ENCODE measurements around the gene CPZ.

CPZ gene

DNA sequence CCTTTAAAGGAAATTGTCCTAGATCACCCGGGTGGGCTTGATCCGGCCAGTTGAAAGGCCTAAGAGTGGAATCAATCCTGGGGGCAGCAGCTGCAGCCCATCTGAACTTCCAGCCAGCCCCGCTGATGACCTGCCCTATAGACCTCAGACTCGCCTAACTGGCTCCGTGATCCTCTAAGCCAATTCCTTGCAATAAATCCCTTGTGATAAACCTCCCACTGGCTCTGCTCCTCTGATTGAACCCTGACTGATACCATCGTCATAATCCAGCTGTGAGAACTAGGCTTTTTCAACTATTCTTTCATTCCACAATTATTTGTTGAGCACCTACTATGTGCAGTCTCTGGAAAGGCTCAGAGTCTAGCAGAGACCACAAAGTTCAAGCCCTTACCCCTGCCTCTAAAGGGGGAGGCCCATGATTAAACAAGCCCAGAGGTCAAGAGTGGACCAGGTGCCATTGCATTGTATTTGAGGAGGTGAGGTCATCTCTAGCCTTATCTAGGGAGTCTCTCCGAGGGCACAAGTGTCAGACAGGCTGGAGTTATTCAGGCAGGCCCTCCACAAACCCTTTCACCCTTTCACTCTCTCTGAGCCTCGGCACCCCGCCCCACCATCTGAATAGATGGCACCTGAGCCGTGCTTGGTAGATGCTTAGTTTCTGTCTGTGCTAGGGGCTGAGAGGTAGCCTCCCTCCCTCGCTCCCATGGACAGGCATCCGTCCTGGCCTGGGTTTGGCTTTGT lies 32.9 kb upstream of the CPZ start:
- TF ChIP-seq SIN3A (IDR thresholded peaks at IDR 0.05; ENCODE audit: borderline replicate concordance, insufficient read depth, low read length) (no peak), FOXP2 (optimal IDR thresholded peaks at IDR 0.05; ENCODE audit: borderline replicate concordance, extremely low read depth, extremely low read length, insufficient read depth) (no peak), TAF1 (IDR thresholded peaks at IDR 0.05; ENCODE audit: borderline replicate concordance, insufficient read depth, low read length) (no peak), POLR2AphosphoS5 (IDR thresholded peaks at IDR 0.05; ENCODE audit: low read depth, low read length) (no peak)
- TF ChIP-seq, protein P1, sequence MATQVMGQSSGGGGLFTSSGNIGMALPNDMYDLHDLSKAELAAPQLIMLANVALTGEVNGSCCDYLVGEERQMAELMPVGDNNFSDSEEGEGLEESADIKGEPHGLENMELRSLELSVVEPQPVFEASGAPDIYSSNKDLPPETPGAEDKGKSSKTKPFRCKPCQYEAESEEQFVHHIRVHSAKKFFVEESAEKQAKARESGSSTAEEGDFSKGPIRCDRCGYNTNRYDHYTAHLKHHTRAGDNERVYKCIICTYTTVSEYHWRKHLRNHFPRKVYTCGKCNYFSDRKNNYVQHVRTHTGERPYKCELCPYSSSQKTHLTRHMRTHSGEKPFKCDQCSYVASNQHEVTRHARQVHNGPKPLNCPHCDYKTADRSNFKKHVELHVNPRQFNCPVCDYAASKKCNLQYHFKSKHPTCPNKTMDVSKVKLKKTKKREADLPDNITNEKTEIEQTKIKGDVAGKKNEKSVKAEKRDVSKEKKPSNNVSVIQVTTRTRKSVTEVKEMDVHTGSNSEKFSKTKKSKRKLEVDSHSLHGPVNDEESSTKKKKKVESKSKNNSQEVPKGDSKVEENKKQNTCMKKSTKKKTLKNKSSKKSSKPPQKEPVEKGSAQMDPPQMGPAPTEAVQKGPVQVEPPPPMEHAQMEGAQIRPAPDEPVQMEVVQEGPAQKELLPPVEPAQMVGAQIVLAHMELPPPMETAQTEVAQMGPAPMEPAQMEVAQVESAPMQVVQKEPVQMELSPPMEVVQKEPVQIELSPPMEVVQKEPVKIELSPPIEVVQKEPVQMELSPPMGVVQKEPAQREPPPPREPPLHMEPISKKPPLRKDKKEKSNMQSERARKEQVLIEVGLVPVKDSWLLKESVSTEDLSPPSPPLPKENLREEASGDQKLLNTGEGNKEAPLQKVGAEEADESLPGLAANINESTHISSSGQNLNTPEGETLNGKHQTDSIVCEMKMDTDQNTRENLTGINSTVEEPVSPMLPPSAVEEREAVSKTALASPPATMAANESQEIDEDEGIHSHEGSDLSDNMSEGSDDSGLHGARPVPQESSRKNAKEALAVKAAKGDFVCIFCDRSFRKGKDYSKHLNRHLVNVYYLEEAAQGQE (IDR thresholded peaks at IDR 0.05; ENCODE audit: insufficient read depth in 1 of 2, low read depth in 2 of 2, low read length in 2 of 2): no peak

DNA sequence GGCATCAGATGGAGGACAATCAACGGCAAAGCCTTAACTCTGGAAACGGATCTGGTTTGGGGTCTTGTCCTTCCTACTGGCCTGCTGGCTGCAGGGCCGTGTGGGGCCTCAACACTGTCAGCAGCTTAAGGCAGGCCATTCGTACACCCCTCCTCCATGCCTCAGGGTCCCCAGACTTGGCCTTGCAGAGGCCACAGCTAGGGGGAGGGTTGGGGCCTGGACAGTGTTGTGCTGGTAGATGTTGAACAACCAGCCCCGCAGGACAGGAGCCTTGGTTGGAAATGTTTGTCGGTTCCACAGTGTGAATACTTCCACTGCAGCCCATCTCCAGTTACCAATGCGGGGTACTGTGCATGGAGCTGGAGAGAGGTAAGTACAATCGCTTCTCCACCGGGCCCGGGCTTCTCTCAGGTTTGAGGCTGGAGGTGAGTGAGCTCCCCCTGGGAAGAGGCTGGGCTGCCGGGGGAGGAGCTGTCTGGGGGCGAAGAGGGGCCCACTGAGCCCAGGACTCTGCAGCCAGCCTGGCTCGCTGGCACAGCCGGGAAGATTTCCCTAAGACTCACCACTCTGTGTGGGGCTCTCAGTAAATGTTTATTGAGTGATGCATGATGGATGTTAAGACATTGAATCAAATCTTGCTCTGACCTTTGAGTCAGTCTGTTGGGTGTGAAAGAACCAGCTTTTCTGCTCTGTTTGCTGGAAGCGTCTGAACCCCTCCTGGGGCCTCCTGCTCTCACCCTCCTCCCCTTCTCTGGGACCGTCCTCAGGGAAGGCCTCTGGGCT lies 32.1 kb upstream of the CPZ start:
- TF ChIP-seq TAF1 (IDR thresholded peaks at IDR 0.05; ENCODE audit: borderline replicate concordance, insufficient read depth, low read length): no peak
- TF ChIP-seq FOXP2 (optimal IDR thresholded peaks at IDR 0.05; ENCODE audit: borderline replicate concordance, extremely low read depth, extremely low read length, insufficient read depth): no peak
- no peak for TF ChIP-seq SIN3A (IDR thresholded peaks at IDR 0.05; ENCODE audit: borderline replicate concordance, insufficient read depth, low read length)
- TF ChIP-seq, protein P1 (IDR thresholded peaks at IDR 0.05; ENCODE audit: insufficient read depth in 1 of 2, low read depth in 2 of 2, low read length in 2 of 2): no peak
- no peak for TF ChIP-seq POLR2AphosphoS5 (IDR thresholded peaks at IDR 0.05; ENCODE audit: low read depth, low read length)

DNA sequence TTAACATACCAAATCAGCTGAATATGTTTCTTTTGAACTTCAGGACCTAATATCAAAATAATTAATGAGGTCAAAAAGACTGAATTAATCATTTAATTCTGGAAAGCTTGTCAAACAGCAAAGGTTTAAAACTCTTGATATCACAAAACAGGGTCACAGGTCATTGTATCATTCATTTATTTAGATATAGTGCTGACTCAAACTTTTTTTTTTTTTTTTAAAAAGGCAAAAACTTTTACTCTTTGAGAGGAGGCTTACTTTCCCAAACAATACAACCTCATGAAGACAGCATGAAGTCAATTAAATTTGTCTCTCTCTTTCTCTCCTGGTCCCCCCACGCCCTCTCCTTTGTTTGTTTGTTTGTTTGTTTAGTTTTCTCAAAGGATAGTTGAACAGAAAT lies 28.0 kb upstream of the CPZ start:
- TF ChIP-seq SIN3A (IDR thresholded peaks at IDR 0.05; ENCODE audit: borderline replicate concordance, insufficient read depth, low read length): no peak
- no peak for TF ChIP-seq TAF1 (IDR thresholded peaks at IDR 0.05; ENCODE audit: borderline replicate concordance, insufficient read depth, low read length)
- TF ChIP-seq, protein P1 (IDR thresholded peaks at IDR 0.05; ENCODE audit: insufficient read depth in 1 of 2, low read depth in 2 of 2, low read length in 2 of 2): no peak
- no peak for TF ChIP-seq POLR2AphosphoS5 (IDR thresholded peaks at IDR 0.05; ENCODE audit: low read depth, low read length)
- TF ChIP-seq FOXP2 (optimal IDR thresholded peaks at IDR 0.05; ENCODE audit: borderline replicate concordance, extremely low read depth, extremely low read length, insufficient read depth): no peak

DNA sequence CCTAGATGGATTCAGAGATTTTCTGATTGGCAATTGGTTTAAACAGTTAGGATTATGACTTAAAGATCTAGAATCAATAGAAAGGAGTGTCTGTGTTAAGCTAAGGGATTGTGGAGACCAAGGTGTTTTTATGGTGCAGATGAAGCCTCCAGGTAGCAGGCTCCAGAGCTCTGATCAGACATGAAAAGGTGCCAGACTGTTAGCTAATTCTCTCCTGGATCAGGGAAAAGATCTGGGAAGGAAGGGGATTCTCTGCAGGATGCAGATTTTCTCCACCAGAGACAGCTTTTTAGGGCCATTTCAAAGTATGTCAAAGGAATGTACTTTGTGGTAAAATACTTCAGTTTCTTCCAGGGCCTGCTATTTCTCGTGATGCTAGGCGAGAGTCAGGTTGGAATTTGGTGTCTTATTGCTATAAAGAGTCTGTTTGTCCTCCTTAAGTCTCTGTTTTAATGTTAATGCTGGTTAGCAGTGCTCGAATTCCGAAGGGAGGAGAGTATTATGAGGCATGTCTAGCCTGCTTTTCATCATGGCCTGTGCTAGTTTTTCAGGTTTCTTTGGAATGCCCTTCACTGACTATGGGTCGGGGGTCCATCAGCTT lies 24.4 kb upstream of the CPZ start:
- no peak for TF ChIP-seq TAF1 (IDR thresholded peaks at IDR 0.05; ENCODE audit: borderline replicate concordance, insufficient read depth, low read length)
- no peak for TF ChIP-seq FOXP2 (optimal IDR thresholded peaks at IDR 0.05; ENCODE audit: borderline replicate concordance, extremely low read depth, extremely low read length, insufficient read depth)

DNA sequence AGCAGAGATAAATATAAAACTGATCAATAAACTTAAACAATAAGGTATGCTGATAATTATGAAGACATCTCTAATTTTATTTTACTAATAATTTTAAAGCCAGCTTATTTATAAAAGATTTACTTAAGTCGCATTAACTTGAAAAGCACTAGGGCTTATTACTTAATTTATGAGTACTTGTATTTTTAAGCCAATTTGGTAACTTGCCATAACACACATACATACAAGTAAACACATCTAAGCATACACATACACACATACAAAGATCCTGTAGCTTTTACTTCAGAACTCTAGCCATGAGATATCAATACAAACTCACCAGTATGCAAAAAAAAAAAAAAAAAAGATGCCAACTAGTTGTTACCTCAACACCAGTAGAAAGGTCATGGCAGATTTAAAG lies 22.4 kb upstream of the CPZ start:
- TF ChIP-seq TAF1 (IDR thresholded peaks at IDR 0.05; ENCODE audit: borderline replicate concordance, insufficient read depth, low read length) (no peak), FOXP2 (optimal IDR thresholded peaks at IDR 0.05; ENCODE audit: borderline replicate concordance, extremely low read depth, extremely low read length, insufficient read depth) (no peak), POLR2AphosphoS5 (IDR thresholded peaks at IDR 0.05; ENCODE audit: low read depth, low read length) (no peak), SIN3A (IDR thresholded peaks at IDR 0.05; ENCODE audit: borderline replicate concordance, insufficient read depth, low read length) (no peak)
- TF ChIP-seq, protein P1 (IDR thresholded peaks at IDR 0.05; ENCODE audit: insufficient read depth in 1 of 2, low read depth in 2 of 2, low read length in 2 of 2): no peak

Measured in PFSK-1 (cell line).